GM21360 (cell line): Measurements from ENCODE around the gene FBN1.
A peak's percentile ranks its signal among the peaks of the same experiment; 100 is the strongest.

Source experiments
- ATAC-seq: cut with Tn5 transposase; IDR thresholded peaks from one replicate; pipeline ENCODE4 v1.9.1; 2021; ENCODE audit warnings: mild to moderate bottlenecking, moderate library complexity; ENCODE audit not compliant: unreplicated experiment

Gene FBN1

GRCh38 chr15:48623456-48623855 is 22.1 kb downstream of the FBN1 start:
- no peak for ATAC-seq

GRCh38 chr15:48622237-48622636 is 23.3 kb downstream of the FBN1 start:
- ATAC-seq: no peak

- ATAC-seq: no peak
These were observed 26.1 kb downstream of the FBN1 start for GRCh38 chr15:48619446-48619845.

GRCh38 chr15:48617619-48618018 is 27.9 kb downstream of the FBN1 start:
- ATAC-seq: no peak

- ATAC-seq: no peak
These were observed 29.3 kb downstream of the FBN1 start for GRCh38 chr15:48616216-48616615.

- ATAC-seq: no peak
These were observed 31.5 kb downstream of the FBN1 start for GRCh38 chr15:48614051-48614450.

GRCh38 chr15:48609486-48609885 is 36.0 kb downstream of the FBN1 start:
- ATAC-seq: no peak

GRCh38 chr15:48607846-48608245 is 37.7 kb downstream of the FBN1 start:
- ATAC-seq: no peak

- no peak for ATAC-seq
These were observed 40.9 kb downstream of the FBN1 start for GRCh38 chr15:48604567-48604966.

- no peak for ATAC-seq
These were observed 41.6 kb downstream of the FBN1 start for GRCh38 chr15:48603922-48604321.

GRCh38 chr15:48603123-48603500 is 42.4 kb downstream of the FBN1 start:
- ATAC-seq: no peak

- ATAC-seq: no peak
These were observed 43.0 kb downstream of the FBN1 start for GRCh38 chr15:48602358-48603122.

- ATAC-seq: no peak
These were observed 44.4 kb downstream of the FBN1 start for GRCh38 chr15:48601095-48601494.

- peak; percentile 44 for ATAC-seq
These were observed 48.7 kb downstream of the FBN1 start for GRCh38 chr15:48596841-48597240.

- peak; percentile 39 for ATAC-seq
These were observed 49.1 kb downstream of the FBN1 start for GRCh38 chr15:48596415-48596814.

- peak; percentile 53 for ATAC-seq
These were observed 49.5 kb downstream of the FBN1 start for GRCh38 chr15:48595981-48596380.

- no peak for ATAC-seq
These were observed 52.6 kb downstream of the FBN1 start for GRCh38 chr15:48592933-48593332.

GRCh38 chr15:48592221-48592731 is 53.2 kb downstream of the FBN1 start:
- no peak for ATAC-seq

GRCh38 chr15:48590723-48591122 is 54.8 kb downstream of the FBN1 start:
- no peak for ATAC-seq

GRCh38 chr15:48584812-48585563 is 60.5 kb downstream of the FBN1 start:
- ATAC-seq: no peak

GRCh38 chr15:48584090-48584811 is 61.3 kb downstream of the FBN1 start:
- no peak for ATAC-seq
